ENCODE measurements around the gene KCNK7. TPM values are rescaled to one million over a fixed set of nuclear protein-coding genes. Genes with fewer than 3 reads are reported as not detected.

The KCNK7 gene
- total RNA-seq, 1 experiment from 2014 or later = 1.8 TPM

- no peak overlapping the region for H3T11ph ChIP-seq (ENCODE audit: low read length)
- H2BK5ac ChIP-seq (ENCODE audit: insufficient read length, low read length) = no peak overlapping the region
- H2BK12ac ChIP-seq (ENCODE audit: insufficient read length, low read depth, low read length) = no peak overlapping the region
- H3K4me2 ChIP-seq (ENCODE audit: insufficient read depth, insufficient read length, low read length) = peak overlapping the region; percentile 44
- Mint-ChIP-seq H3K9me3 (no peaks in the 10 kb centered on the region; a peak in 1 of 5 replicates), H3K4me3 (peak overlapping the region; percentile 56 to 77), H3K27ac (peak overlapping the region in 1 of 3 experiments; percentile 86; a peak in 1 of 7 replicates), H3K36me3 (ENCODE audit: insufficient read depth in 1 of 3, low read depth in 3 of 3) (peaks cover 6 to 10% (median 9%) of the 10 kb centered on the region in 3 experiments; a peak in 5 of 7 replicates), H3K27me3 (ENCODE audit: low read depth) (peaks cover 30% of the 10 kb centered on the region), H3K4me1 (peaks cover 38 to 59% of the 10 kb centered on the region in 2 experiments)
- H3K56ac ChIP-seq (ENCODE audit: insufficient read length, low read depth, low read length) = no peak overlapping the region
- H3K27me3 ChIP-seq (ENCODE audit: insufficient read depth, low read length) = peaks cover 8% of the 10 kb centered on the region; the same call in 1 of the 2 replicates
- WGBS (ENCODE audit: extremely low coverage, insufficient read length, low lambda C conversion rate) = no CpG with 5 or more reads among the region's 22 CpGs
- H3K79me2 ChIP-seq (ENCODE audit: insufficient read depth, low read length) = no peaks in the 10 kb centered on the region; the same call in 1 of the 2 replicates
- no peak overlapping the region for H2AK5ac ChIP-seq (ENCODE audit: insufficient read length, low read length)
- no peak overlapping the region for H3K14ac ChIP-seq (ENCODE audit: insufficient read depth, low read length)
- no peak overlapping the region for H4K5ac ChIP-seq (ENCODE audit: insufficient read length, low read depth, low read length)
- peaks cover 25% of the 10 kb centered on the region for H3K23me2 ChIP-seq (ENCODE audit: insufficient read length, low read depth, low read length, poor library complexity, severe bottlenecking)
- no peak overlapping the region for H2AFZ ChIP-seq (ENCODE audit: low read length)
- H4K20me1 ChIP-seq (ENCODE audit: control insufficient read depth, insufficient read depth, insufficient read length) = no peaks in the 10 kb centered on the region
- H3K9ac ChIP-seq (ENCODE audit: extremely low read depth, insufficient read length, low read length) = no peak overlapping the region
- H3K4ac ChIP-seq (ENCODE audit: low read depth, low read length) = no peak overlapping the region
- H3K79me1 ChIP-seq (ENCODE audit: insufficient read depth, low read depth, low read length, poor library complexity, severe bottlenecking) = peaks cover 4% of the 10 kb centered on the region
- no peak overlapping the region for H4K8ac ChIP-seq (replicated peaks; ENCODE audit: insufficient read length, low read depth, low read length)
- DNase-seq = no peak
- no peak for TF ChIP-seq CTCF (conservative IDR thresholded peaks at IDR 0.05)
- no peak overlapping the region for H2BK15ac ChIP-seq (ENCODE audit: low read depth, low read length)
- H3K27ac ChIP-seq (ENCODE audit: insufficient read length, low read depth, low read length) = no peak overlapping the region
- peak overlapping the region; percentile 24 for H3K18ac ChIP-seq (ENCODE audit: insufficient read length, low read depth, low read length)
- H2BK20ac ChIP-seq (ENCODE audit: low read depth, low read length, poor library complexity, severe bottlenecking) = no peak overlapping the region
- no peak overlapping the region for H4K91ac ChIP-seq (ENCODE audit: insufficient read length, low read depth, low read length)
- H2BK120ac ChIP-seq (ENCODE audit: low read depth, low read length, poor library complexity, severe bottlenecking) = no peak overlapping the region
- no peak overlapping the region for H3K23ac ChIP-seq (ENCODE audit: insufficient read length, low read depth, low read length)
- no peaks in the 10 kb centered on the region; the same call in 1 of the 2 replicates for H3K4me1 ChIP-seq (ENCODE audit: insufficient read depth, low read length)
- H3K9me3 ChIP-seq (ENCODE audit: control insufficient read depth, low read depth, low read length) = no peaks in the 10 kb centered on the region
Measured at GRCh38 chr11:65573391-65574079, 22.1 kb downstream of the KCNK7 start.
